Measurements from ENCODE around the gene CBX3.
"Not testable (repeated sequence)": the region's sequence is repeated elsewhere in the genome, so short reads cannot be mapped to it uniquely, and the experiment has no call there.

Gene CBX3

GRCh38 chr7:26184281-26185101 lies 17.1 kb upstream of the CBX3 start:
- H3K4me3 ChIP-seq (ENCODE audit: low read length); H3K9ac ChIP-seq (ENCODE audit: low read length); DNase-seq (ENCODE audit: low read depth); H3K27me3 ChIP-seq (replicated peaks; ENCODE audit: control insufficient read depth, insufficient read depth, low read length); H3K9me3 ChIP-seq (ENCODE audit: control insufficient read depth, low read length): not testable (repeated sequence)
- H3K36me3 ChIP-seq (ENCODE audit: control insufficient read depth, insufficient read depth, low read length, severe bottlenecking), result peaks cover 34% of the 10 kb centered on the region
- peaks cover 45% of the 10 kb centered on the region for H3K4me1 ChIP-seq (ENCODE audit: control insufficient read depth, insufficient read depth, low read length)

- H3K9me3 ChIP-seq (ENCODE audit: control insufficient read depth, low read length), result no peaks in the 10 kb centered on the region
- no peaks in the 10 kb centered on the region for H3K27me3 ChIP-seq (replicated peaks; ENCODE audit: control insufficient read depth, insufficient read depth, low read length)
- peaks cover 42% of the 10 kb centered on the region for H3K36me3 ChIP-seq (ENCODE audit: control insufficient read depth, insufficient read depth, low read length, severe bottlenecking)
- peaks cover 45% of the 10 kb centered on the region for H3K4me1 ChIP-seq (ENCODE audit: control insufficient read depth, insufficient read depth, low read length)
- no peak overlapping the region for H3K9ac ChIP-seq (ENCODE audit: low read length)
- H3K4me3 ChIP-seq (ENCODE audit: low read length), result no peak overlapping the region
- no peak for DNase-seq (ENCODE audit: low read depth)
Measured at GRCh38 chr7:26185131-26185843, 16.3 kb upstream of the CBX3 start.

- no peaks in the 10 kb centered on the region for H3K27me3 ChIP-seq (replicated peaks; ENCODE audit: control insufficient read depth, insufficient read depth, low read length)
- H3K9me3 ChIP-seq (ENCODE audit: control insufficient read depth, low read length), result no peaks in the 10 kb centered on the region
- peaks cover 47% of the 10 kb centered on the region for H3K36me3 ChIP-seq (ENCODE audit: control insufficient read depth, insufficient read depth, low read length, severe bottlenecking)
- H3K4me3 ChIP-seq (ENCODE audit: low read length), result no peak overlapping the region
- peaks cover 48% of the 10 kb centered on the region for H3K4me1 ChIP-seq (ENCODE audit: control insufficient read depth, insufficient read depth, low read length)
- no peak for DNase-seq (ENCODE audit: low read depth)
- H3K9ac ChIP-seq (ENCODE audit: low read length), result no peak overlapping the region
Measured at GRCh38 chr7:26185844-26186180, 15.7 kb upstream of the CBX3 start.

GRCh38 chr7:26186364-26187311 lies 14.9 kb upstream of the CBX3 start:
- H3K9me3 ChIP-seq (ENCODE audit: control insufficient read depth, low read length), result no peaks in the 10 kb centered on the region
- no peak overlapping the region for H3K4me3 ChIP-seq (ENCODE audit: low read length)
- no peaks in the 10 kb centered on the region for H3K27me3 ChIP-seq (replicated peaks; ENCODE audit: control insufficient read depth, insufficient read depth, low read length)
- H3K9ac ChIP-seq (ENCODE audit: low read length), result no peak overlapping the region
- H3K4me1 ChIP-seq (ENCODE audit: control insufficient read depth, insufficient read depth, low read length), result peaks cover 50% of the 10 kb centered on the region
- no peak for DNase-seq (ENCODE audit: low read depth)
- H3K36me3 ChIP-seq (ENCODE audit: control insufficient read depth, insufficient read depth, low read length, severe bottlenecking), result peaks cover 55% of the 10 kb centered on the region

GRCh38 chr7:26187380-26188205 lies 14.0 kb upstream of the CBX3 start:
- H3K9ac ChIP-seq (ENCODE audit: low read length), result no peak overlapping the region
- no peak overlapping the region for H3K4me3 ChIP-seq (ENCODE audit: low read length)
- H3K4me1 ChIP-seq (ENCODE audit: control insufficient read depth, insufficient read depth, low read length), result peaks cover 50% of the 10 kb centered on the region
- peaks cover 65% of the 10 kb centered on the region for H3K36me3 ChIP-seq (ENCODE audit: control insufficient read depth, insufficient read depth, low read length, severe bottlenecking)
- H3K9me3 ChIP-seq (ENCODE audit: control insufficient read depth, low read length), result no peaks in the 10 kb centered on the region
- no peaks in the 10 kb centered on the region for H3K27me3 ChIP-seq (replicated peaks; ENCODE audit: control insufficient read depth, insufficient read depth, low read length)
- no peak for DNase-seq (ENCODE audit: low read depth)

- Histone ChIP-seq H3K36me3 (ENCODE audit: control insufficient read depth, insufficient read depth, low read length, severe bottlenecking) (peaks cover 73% of the 10 kb centered on the region), H3K9me3 (ENCODE audit: control insufficient read depth, low read length) (no peaks in the 10 kb centered on the region), H3K9ac (ENCODE audit: low read length) (no peak overlapping the region), H3K4me3 (ENCODE audit: low read length) (no peak overlapping the region), H3K4me1 (ENCODE audit: control insufficient read depth, insufficient read depth, low read length) (peaks cover 56% of the 10 kb centered on the region), H3K27me3 (replicated peaks; ENCODE audit: control insufficient read depth, insufficient read depth, low read length) (no peaks in the 10 kb centered on the region)
- DNase-seq (ENCODE audit: low read depth), result no peak
Measured at GRCh38 chr7:26188206-26188956, 13.2 kb upstream of the CBX3 start.

GRCh38 chr7:26188957-26189541 lies 12.5 kb upstream of the CBX3 start:
- Histone ChIP-seq H3K4me3 (ENCODE audit: low read length) (no peak overlapping the region), H3K4me1 (ENCODE audit: control insufficient read depth, insufficient read depth, low read length) (peaks cover 56% of the 10 kb centered on the region), H3K27me3 (replicated peaks; ENCODE audit: control insufficient read depth, insufficient read depth, low read length) (no peaks in the 10 kb centered on the region), H3K36me3 (ENCODE audit: control insufficient read depth, insufficient read depth, low read length, severe bottlenecking) (peaks cover 80% of the 10 kb centered on the region), H3K9ac (ENCODE audit: low read length) (no peak overlapping the region), H3K9me3 (ENCODE audit: control insufficient read depth, low read length) (no peaks in the 10 kb centered on the region)
- no peak for DNase-seq (ENCODE audit: low read depth)

GRCh38 chr7:26189697-26190096 lies 11.8 kb upstream of the CBX3 start:
- DNase-seq (ENCODE audit: low read depth), result no peak
- no peak overlapping the region for H3K9ac ChIP-seq (ENCODE audit: low read length)
- H3K9me3 ChIP-seq (ENCODE audit: control insufficient read depth, low read length), result no peaks in the 10 kb centered on the region
- no peak overlapping the region for H3K4me3 ChIP-seq (ENCODE audit: low read length)
- H3K27me3 ChIP-seq (replicated peaks; ENCODE audit: control insufficient read depth, insufficient read depth, low read length), result no peaks in the 10 kb centered on the region
- H3K36me3 ChIP-seq (ENCODE audit: control insufficient read depth, insufficient read depth, low read length, severe bottlenecking), result peaks cover 86% of the 10 kb centered on the region
- H3K4me1 ChIP-seq (ENCODE audit: control insufficient read depth, insufficient read depth, low read length), result peaks cover 51% of the 10 kb centered on the region

GRCh38 chr7:26190417-26190869 lies 11.1 kb upstream of the CBX3 start:
- Histone ChIP-seq H3K4me1 (ENCODE audit: control insufficient read depth, insufficient read depth, low read length) (peaks cover 50% of the 10 kb centered on the region), H3K9me3 (ENCODE audit: control insufficient read depth, low read length) (no peaks in the 10 kb centered on the region), H3K36me3 (ENCODE audit: control insufficient read depth, insufficient read depth, low read length, severe bottlenecking) (peaks cover 89% of the 10 kb centered on the region), H3K4me3 (ENCODE audit: low read length) (no peak overlapping the region), H3K27me3 (replicated peaks; ENCODE audit: control insufficient read depth, insufficient read depth, low read length) (no peaks in the 10 kb centered on the region), H3K9ac (ENCODE audit: low read length) (no peak overlapping the region)
- no peak for DNase-seq (ENCODE audit: low read depth)
